SK-N-SH treated with all-trans-retinoic acid at 6 μM for 48 hours (cell line): Measurements from ENCODE around the gene RHOT2.

Experiments
- ATAC-seq: fragments of 200-7000 bp; cut with Tn5 transposase; 3 replicates; pipeline ENCODE4 v1.9.1; 2020; ENCODE audit warnings: mild to moderate bottlenecking, moderate library complexity
- ARNTL ChIP-seq: fragments of 450-650 bp; formaldehyde crosslinking; IDR thresholded peaks from 2 replicates; pipeline ENCODE4 v1.5.0; 2020; ENCODE audit warnings: low read depth, mild to moderate bottlenecking, moderate library complexity, borderline replicate concordance
- BACH2 ChIP-seq: fragments of 250-450 bp; sonication (Bioruptor Pico); IDR thresholded peaks from 2 replicates; pipeline ENCODE4 v1.9.0; 2021; ENCODE audit warnings: mild to moderate bottlenecking, borderline replicate concordance
- CREB5 ChIP-seq: fragments of 250-450 bp; sonication (Bioruptor Pico); IDR thresholded peaks from 2 replicates; pipeline ENCODE4 v1.5.1; 2020; ENCODE audit warnings: low read depth, mild to moderate bottlenecking, moderate library complexity
- CSDC2 ChIP-seq: fragments of 250-450 bp; sonication (Bioruptor Pico); IDR thresholded peaks from 2 replicates; pipeline ENCODE4 v1.5.0; 2020; ENCODE audit warnings: mild to moderate bottlenecking, moderate library complexity
- CSRNP3 ChIP-seq: fragments of 250-450 bp; sonication (Bioruptor Pico); IDR thresholded peaks from 2 replicates; pipeline ENCODE4 v1.5.1; 2021; ENCODE audit warnings: mild to moderate bottlenecking, moderate library complexity
- ESRRG ChIP-seq: fragments of 250-450 bp; sonication (Bioruptor Pico); IDR thresholded peaks from 2 replicates; pipeline ENCODE4 v1.6.1; 2021; ENCODE audit warnings: mild to moderate bottlenecking
- GLIS3 ChIP-seq: fragments of 250-450 bp; sonication (Bioruptor Pico); IDR thresholded peaks from 2 replicates; pipeline ENCODE4 v1.5.0; 2020; ENCODE audit warnings: mild to moderate bottlenecking, moderate library complexity
- ISL1 ChIP-seq: fragments of 250-450 bp; sonication (Bioruptor Pico); IDR thresholded peaks from 2 replicates; pipeline ENCODE4 v2.1.2; 2022; ENCODE audit warnings: mild to moderate bottlenecking, moderate library complexity
- OSR1 ChIP-seq: fragments of 250-450 bp; sonication (Bioruptor Pico); IDR thresholded peaks from 2 replicates; pipeline ENCODE4 v1.8.0; 2022; ENCODE audit warnings: moderate library complexity, mild to moderate bottlenecking, inconsistent platforms
- PATZ1 ChIP-seq: fragments of 250-450 bp; sonication (Bioruptor Pico); IDR thresholded peaks from 2 replicates; pipeline ENCODE4 v1.8.0; 2020; ENCODE audit warnings: mild to moderate bottlenecking, moderate library complexity, borderline replicate concordance
- POU6F1 ChIP-seq: fragments of 250-450 bp; sonication (Bioruptor Pico); IDR thresholded peaks from 2 replicates; pipeline ENCODE4 v1.8.0; 2021; ENCODE audit warnings: low read depth, mild to moderate bottlenecking, moderate library complexity, borderline replicate concordance
- PPARA ChIP-seq: fragments of 250-450 bp; sonication (Bioruptor Pico); IDR thresholded peaks from 2 replicates; pipeline ENCODE4 v1.5.0; 2020; ENCODE audit warnings: mild to moderate bottlenecking, borderline replicate concordance
- RARB ChIP-seq: fragments of 250-450 bp; sonication (Bioruptor Pico); IDR thresholded peaks from 2 replicates; pipeline ENCODE4 v1.8.0; 2021; ENCODE audit warnings: mild to moderate bottlenecking, moderate library complexity
- SNAI2 ChIP-seq: fragments of 250-450 bp; sonication (Bioruptor Pico); IDR thresholded peaks from 2 replicates; pipeline ENCODE4 v1.5.0; 2020; ENCODE audit warnings: mild to moderate bottlenecking, moderate library complexity
- TSHZ2 ChIP-seq: fragments of 250-450 bp; sonication (Bioruptor Pico); IDR thresholded peaks from 2 replicates; pipeline ENCODE4 v1.5.0; 2020; ENCODE audit warnings: mild to moderate bottlenecking, moderate library complexity
- ZC3H10 ChIP-seq: fragments of 250-450 bp; sonication (Bioruptor Pico); IDR thresholded peaks from 2 replicates; pipeline ENCODE4 v1.5.1; 2021; ENCODE audit warnings: mild to moderate bottlenecking, moderate library complexity
- ZFP3 ChIP-seq: fragments of 250-450 bp; sonication (Bioruptor Pico); IDR thresholded peaks from 2 replicates; pipeline ENCODE4 v1.5.0; 2020; ENCODE audit warnings: mild to moderate bottlenecking, moderate library complexity
- ZFP30 ChIP-seq: fragments of 450-650 bp; formaldehyde crosslinking; IDR thresholded peaks from 2 replicates; pipeline ENCODE4 v1.5.0; 2022; ENCODE audit warnings: mild to moderate bottlenecking, moderate library complexity
- ZNF565 ChIP-seq: fragments of 450-650 bp; formaldehyde crosslinking; conservative IDR thresholded peaks from 2 replicates; pipeline ENCODE4 v1.5.0; 2020; ENCODE audit warnings: low read depth, mild to moderate bottlenecking, moderate library complexity
- ZNF70 ChIP-seq: fragments of 450-650 bp; formaldehyde crosslinking; IDR thresholded peaks from 2 replicates; pipeline ENCODE4 v1.5.0; 2020; ENCODE audit warnings: mild to moderate bottlenecking, moderate library complexity
- ZNF8 ChIP-seq: fragments of 450-650 bp; formaldehyde crosslinking; IDR thresholded peaks from 2 replicates; pipeline ENCODE4 v1.5.0; 2020; ENCODE audit warnings: mild to moderate bottlenecking, moderate library complexity

RHOT2 gene

GRCh38 chr16:693364-693763, 25.4 kb downstream of the RHOT2 start:
- ATAC-seq, result no peak
- TF ChIP-seq BACH2 (CRISPR knock-in tag) (no peak), POU6F1 (CRISPR knock-in tag) (no peak), CSRNP3 (CRISPR knock-in tag) (no peak), PPARA (CRISPR knock-in tag) (no peak), OSR1 (CRISPR knock-in tag) (no peak), GLIS3 (CRISPR knock-in tag) (no peak), ZFP3 (CRISPR knock-in tag) (no peak), SNAI2 (CRISPR knock-in tag) (no peak), CSDC2 (CRISPR knock-in tag) (no peak), CREB5 (CRISPR knock-in tag) (no peak), ZNF8 (CRISPR knock-in tag) (no peak), ZFP30 (CRISPR knock-in tag) (no peak), ESRRG (CRISPR knock-in tag) (no peak), ZC3H10 (CRISPR knock-in tag) (no peak), PATZ1 (no peak), RARB (no peak), ARNTL (no peak), ISL1 (no peak), ZNF565 (no peak), ZNF70 (no peak)

- no peak for TF ChIP-seq ZFP30 (CRISPR knock-in tag)
- no peak for TF ChIP-seq ARNTL
- no peak for TF ChIP-seq ZNF565
- TF ChIP-seq OSR1 (CRISPR knock-in tag), result no peak
- TF ChIP-seq SNAI2 (CRISPR knock-in tag), result no peak
- no peak for TF ChIP-seq ZNF70
- no peak for TF ChIP-seq GLIS3 (CRISPR knock-in tag)
- no peak for ATAC-seq
Observed at GRCh38 chr16:693766-694165, 25.8 kb downstream of the RHOT2 start.

GRCh38 chr16:694187-694862, 26.4 kb downstream of the RHOT2 start:
- TF ChIP-seq RARB (no peak), GLIS3 (CRISPR knock-in tag) (no peak), BACH2 (CRISPR knock-in tag) (no peak), ZFP30 (CRISPR knock-in tag) (no peak), ISL1 (no peak), ZNF70 (no peak), ESRRG (CRISPR knock-in tag) (no peak), CSRNP3 (CRISPR knock-in tag) (no peak), TSHZ2 (CRISPR knock-in tag) (no peak), PPARA (CRISPR knock-in tag) (no peak)
- ATAC-seq, result no peak
